Left hindlimb (tissue), 1 donor: ENCODE measurements around the gene CALML4.
"Not testable (repeated sequence)": the region's sequence is repeated elsewhere in the genome, so short reads cannot be mapped to it uniquely, and the experiment has no call there.

ENCODE experiments used
- DNase-seq: peaks from one replicate; pipeline ENCODE4 v3.0.0-alpha.2; 2018

The CALML4 gene

DNA sequence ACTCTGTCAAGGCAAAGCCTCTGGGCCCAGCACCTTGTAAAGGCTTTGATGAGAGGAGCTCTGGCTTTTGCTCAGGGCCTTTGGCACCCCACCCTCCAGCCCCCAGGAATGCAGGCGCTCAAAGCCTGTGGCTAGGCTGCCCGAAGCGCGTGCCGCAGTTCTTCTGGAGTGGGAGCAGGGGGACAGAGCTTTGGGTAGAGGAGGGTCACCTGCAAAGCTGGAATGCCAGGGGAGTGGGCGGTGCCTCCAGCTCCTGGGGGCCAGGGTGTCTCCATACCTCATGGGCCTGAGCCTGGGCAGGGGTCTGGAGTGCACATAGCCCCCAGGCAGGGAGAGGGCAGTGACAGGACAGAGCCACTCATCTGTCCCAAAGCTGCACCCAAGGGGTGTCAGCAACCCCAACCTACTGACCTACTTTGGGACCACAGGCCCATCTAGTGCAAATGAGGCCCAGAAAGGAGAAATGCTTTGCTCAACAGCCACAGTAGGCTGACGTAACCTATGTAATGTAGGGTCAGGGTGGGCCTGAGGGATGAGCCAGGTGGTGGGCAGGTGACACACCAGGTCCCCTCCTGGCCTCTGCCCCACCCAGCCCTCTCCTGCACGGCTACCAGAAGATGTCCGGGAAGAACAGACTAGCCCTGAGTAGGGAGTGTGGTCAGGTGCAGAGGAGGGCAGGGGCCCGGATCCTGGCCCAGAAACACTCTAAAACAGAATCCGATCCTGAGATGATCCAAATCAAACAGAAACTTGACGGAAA lies 2.2 kb upstream of the CALML4 start:
- DNase-seq = no peak

DNA sequence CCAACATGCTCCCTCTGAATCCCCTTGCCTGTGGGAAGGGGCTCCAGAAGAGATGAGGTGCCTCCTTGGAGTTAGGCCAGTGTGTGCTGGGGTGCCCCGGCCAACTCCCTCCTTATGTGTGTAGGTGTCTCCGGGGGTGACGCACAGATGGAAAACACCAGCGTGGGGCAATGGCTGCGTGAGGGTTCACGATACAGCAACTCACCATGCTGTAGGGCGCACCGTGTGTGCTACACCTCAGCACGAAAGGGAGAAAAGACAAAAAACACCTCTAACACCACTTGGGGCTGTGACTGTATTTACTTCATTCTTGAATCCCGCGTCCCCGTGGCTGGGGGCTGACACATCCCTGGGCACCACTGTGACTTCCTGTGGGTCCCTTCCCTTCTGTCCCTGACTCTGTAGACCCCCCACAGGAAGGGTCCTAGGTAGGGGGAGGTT lies 1.6 kb upstream of the CALML4 start:
- DNase-seq = no peak

DNA sequence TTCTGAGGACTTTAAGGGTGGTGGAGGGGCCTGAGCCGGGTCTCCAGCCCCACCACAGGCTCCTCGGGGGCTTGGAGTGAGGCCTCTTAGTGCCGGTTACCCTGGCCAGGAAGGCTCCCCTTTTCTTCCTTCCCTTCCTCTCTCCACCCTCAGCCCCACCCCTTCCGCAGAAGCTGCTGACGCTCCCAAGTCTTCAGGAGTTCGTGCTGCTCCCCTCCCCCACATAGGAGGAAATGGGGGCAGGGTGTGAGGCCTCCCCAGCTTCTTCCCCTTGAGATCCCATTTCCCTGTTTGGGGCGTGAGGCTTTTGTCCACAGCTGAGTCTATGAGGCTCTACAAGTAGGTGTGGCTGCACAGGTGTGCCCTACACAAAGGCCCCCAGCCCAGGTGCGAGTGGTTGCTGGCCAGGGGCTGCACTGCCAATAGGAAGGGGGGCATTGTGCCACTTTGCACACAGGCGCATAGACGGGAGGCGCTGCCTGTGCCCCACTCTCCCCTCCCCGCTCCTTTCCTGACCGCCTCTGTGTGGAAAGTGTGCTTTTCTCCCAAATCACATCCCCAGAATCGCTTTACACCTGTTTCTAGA lies 915 bp upstream of the CALML4 start:
- DNase-seq = peak; percentile 66

GRCh38 chr15:68205558-68205944 lies 419 bp upstream of the CALML4 start:
- DNase-seq = no peak

DNA sequence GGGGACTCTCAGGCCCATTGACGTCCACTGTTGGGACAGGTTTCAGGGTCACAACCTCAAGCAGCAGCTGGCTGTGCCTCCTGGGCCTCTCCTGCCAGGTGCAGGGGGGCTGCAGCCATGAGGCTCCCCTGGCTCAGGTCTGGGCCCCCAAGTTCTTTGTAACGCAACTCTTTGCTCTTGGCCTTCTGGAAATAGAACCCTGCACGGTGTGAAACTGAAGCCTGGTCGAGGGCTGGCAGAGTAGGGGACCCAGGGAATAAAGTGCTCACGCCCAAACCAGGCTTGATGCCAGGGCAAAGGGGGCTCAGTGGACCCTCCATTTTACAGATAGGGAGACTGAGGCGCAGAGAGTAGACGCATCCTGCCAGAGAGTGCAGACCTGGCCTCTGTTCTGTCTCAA lies 771 bp downstream of the CALML4 start:
- DNase-seq = no peak

DNA sequence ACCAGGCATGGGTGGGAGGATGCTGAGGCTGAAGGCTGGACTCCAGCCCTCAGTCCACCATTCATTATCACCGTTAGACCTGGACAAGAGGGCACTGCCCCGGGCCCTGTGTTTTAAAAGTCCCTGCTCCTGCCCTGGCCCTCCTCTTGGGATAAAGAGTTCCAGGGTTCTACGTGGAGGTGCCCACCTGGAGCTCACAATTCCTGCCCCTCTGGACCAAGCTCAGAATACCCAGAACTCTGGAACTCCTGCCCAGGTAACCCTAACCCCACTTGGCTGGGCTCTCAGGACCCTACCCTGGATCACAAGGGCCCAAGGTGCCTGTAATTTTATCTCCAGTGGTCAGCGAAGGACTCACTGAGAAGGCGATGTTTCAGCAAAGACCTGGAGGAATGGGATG lies 1.2 kb downstream of the CALML4 start:
- DNase-seq = no peak

GRCh38 chr15:68203486-68203885 lies 1.6 kb downstream of the CALML4 start:
- DNase-seq = no peak

- not testable (repeated sequence) for DNase-seq
These were observed 2.1 kb downstream of the CALML4 start for GRCh38 chr15:68202994-68203393.

DNA sequence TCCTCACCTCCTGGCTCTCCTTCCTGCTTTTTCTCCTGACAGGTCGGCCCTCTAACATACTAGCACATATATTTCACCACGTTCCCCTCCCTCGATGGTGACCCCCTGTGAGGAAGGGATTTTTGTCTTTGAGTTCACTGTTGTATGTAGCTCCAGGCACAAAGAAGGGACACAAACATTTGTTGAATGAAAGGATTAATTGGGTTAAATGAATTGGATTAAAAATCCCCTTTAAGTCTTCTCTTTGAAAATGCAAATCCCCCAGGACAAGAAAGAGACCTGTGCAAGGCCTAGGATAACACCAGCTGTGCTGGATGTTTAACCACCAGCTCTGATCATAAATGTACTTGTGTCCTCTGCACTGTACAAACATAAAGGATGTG lies 3.3 kb downstream of the CALML4 start:
- DNase-seq = no peak

DNA sequence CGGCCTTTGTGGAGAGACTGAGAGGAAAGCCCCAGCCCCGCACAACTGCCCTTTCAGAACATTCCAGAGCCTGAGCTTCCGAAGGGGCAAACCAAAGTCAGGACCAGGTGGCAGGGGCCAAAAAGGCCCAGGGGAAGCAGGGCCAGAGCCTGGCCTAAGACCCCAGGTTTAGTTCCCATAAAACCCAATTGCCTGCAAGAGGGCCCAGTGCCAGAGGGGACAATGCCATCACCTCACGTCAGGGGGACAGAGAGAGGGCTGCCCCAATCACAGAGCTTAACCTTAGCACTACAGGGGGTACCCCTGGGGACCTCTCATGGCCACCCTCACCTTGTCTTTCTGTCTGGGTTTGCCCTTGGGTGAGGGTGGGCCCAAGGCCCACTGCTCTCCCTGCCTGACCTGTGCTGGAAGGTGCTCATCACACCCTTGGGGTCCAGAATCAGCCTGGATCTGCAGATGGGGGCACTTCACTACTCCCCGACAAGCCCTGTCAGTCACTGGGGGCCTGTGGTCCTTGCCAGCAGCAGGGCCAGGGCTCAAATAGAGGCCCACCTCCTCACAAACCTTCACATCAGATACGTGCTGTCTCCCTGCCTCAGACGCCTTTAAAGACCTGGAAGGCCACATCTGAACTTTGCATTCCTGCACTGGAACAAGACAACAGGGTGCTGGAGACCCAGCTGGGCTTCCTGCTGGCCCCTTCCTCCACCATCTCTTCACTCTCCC lies 3.8 kb downstream of the CALML4 start:
- no peak for DNase-seq

- no peak for DNase-seq
These were observed 4.9 kb downstream of the CALML4 start for GRCh38 chr15:68200016-68200861.

DNA sequence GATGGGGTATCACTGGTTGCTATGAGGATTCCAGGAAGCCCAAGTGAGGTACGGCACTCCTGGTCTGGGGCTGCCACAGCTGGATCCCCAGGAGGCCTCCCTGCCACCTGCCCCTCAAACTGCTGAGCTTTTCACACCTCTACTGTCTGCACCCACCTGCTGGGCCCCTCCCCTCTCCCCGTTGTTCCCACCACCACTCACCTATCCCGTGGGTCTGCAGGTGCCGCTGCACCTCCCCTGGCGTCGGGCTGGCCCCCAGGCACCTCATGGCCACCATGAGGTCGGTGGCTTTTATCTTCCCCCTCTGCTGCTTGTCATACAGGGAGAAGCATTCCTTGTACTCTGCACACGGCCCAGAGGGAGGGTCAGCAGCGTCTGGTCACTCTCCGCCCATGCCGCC lies 5.8 kb downstream of the CALML4 start:
- no peak for DNase-seq

DNA sequence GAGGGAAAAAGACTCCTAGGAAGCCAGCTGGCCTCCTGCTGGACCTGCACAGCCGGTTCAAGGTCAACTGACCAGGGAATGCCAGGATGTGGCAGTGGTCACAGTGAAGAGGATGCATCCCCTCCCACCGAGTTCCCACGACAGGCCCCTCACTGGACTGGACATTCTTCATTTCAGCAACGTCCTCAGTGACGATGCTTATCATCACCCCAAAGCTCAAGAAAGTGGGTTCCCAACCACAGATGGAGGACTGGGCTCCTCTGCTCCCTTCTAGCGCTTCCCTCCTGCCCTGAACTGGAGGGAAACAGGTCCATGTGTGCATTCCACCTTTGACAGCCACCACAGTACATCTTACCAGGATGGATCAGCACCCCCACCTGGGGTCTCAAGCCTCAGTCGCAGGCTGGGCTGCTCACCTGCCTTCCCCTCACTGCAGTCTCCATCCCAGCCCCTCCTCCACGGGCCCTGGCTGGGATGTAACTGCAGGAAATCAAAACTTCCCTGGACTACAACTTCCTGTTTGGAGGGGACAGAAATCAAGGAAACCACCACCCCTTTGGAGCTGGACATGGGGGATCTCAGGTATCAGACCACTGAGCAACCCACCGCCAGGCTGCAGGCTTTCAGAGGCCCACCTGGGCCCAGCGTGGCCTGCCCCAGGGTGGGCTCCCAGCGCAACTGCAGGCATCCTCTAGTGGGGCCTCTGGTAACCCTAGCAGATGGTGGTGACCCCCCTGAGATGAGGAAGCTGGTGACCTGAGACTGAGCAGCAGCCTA lies 7.3 kb downstream of the CALML4 start:
- no peak for DNase-seq

DNA sequence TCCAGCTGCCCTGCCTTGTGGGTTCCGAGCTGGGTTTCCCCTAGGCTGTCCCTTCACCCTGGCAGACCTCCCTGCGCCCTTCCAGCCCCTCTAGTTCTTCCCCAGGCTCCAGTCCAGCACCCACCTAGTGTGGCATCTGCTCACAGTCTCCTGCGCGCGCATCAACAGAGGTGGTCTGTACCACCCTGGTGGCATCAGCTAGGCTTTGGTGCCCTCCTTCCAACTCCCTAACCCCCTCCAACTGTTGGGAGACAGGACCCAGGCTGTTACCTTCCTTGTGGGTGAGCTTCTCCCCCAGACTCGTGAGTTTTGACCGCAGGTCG lies 8.0 kb downstream of the CALML4 start:
- DNase-seq = no peak

- no peak for DNase-seq
These were observed 8.5 kb downstream of the CALML4 start for GRCh38 chr15:68196445-68197169.

DNA sequence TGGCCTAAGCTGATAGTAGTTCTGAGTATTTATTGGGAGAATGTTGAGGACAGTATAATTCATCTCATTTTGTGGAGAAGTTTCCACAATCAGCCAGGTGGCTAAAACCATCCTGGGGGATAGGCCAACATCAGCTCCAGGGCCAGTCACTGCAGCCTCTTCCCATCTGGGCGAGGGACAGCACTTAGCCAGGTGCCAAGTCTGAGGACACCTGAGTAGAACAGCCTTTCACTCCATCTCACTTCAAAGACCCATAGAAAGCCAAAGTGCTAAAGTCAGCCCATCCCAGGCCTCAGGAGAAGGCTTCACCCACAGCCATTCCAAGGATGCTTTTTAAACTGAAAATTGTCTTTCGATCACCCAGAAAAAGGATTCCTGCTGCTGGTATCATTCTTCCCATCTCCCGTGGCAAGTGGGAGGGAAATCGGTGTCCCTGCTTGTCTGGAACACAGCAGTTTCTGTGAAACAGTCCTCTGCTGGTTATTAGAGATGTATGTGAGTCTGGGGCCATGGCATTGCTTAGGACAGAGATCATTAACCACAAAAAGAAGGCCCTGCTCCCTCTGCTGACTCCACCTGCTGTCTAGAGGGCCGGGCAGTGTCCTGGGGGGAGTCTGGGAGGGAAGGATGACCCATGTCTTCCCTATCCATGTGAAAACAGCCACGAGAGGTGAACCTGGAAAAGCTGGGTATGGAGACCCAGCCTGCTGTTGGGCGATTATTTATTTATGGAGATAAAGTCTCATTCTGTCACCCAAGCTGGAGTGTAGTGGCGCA lies 9.6 kb downstream of the CALML4 start:
- no peak for DNase-seq

- DNase-seq = no peak
These were observed 12.2 kb downstream of the CALML4 start for GRCh38 chr15:68192804-68193486.

DNA sequence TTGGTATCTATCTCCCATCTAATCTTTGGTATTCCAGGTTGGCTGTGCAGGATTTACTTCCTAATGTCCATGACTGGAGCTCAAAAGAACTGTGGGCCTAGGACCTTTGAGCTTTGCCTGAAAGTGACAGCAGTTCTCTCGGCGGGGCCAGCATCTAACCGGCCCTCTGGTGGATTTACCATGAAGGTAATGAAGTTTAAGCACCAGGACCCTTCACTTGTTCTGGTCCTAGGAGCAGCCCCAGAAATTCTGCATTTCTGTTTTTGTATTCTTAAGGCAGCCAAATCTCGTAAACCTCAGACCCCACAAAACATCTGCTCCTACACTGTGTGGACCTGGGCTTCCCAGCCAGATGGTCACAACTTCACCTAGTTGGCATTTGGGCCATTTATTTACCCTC lies 13.0 kb downstream of the CALML4 start:
- no peak for DNase-seq

- DNase-seq = no peak
These were observed 13.6 kb downstream of the CALML4 start for GRCh38 chr15:68191555-68191954.

GRCh38 chr15:68190048-68190447 lies 15.1 kb downstream of the CALML4 start:
- no peak for DNase-seq
